ENCODE results near the gene NUDT7. TPM values are rescaled to one million over a fixed set of nuclear protein-coding genes. Genes with fewer than 3 reads are reported as not detected.

NUDT7 gene
- total RNA-seq, 4 donors from 2014 or later = 10.3 to 16.0 (median 12.0) TPM

GRCh38 chr16:77767211-77767610 is 44.9 kb downstream of the NUDT7 start:
- H3K4me3 ChIP-seq (ENCODE audit: low read depth, poor library complexity, severe bottlenecking) = no peak overlapping the region
- intact Hi-C loops (cut with DNase I; ENCODE audit: low total_unique reads) = no loop called here
- TF ChIP-seq POLR2A (IDR thresholded peaks at IDR 0.05) (no peak), CTCF (IDR thresholded peaks at IDR 0.05) (no peak)
- WGBS, 2 donors = 51 to 60% methylated on average over 4 of the region's 4 CpGs
- DNase-seq (ENCODE audit: low spot score in 2 of 2) = no peak

- TF ChIP-seq POLR2A (IDR thresholded peaks at IDR 0.05) = no peak
- TF ChIP-seq CTCF (IDR thresholded peaks at IDR 0.05) = no peak
- DNase-seq (ENCODE audit: low spot score in 2 of 2) = no peak
- intact Hi-C loops (cut with DNase I; ENCODE audit: low total_unique reads) = no loop called here
- H3K4me3 ChIP-seq (ENCODE audit: low read depth, poor library complexity, severe bottlenecking) = no peak overlapping the region
- WGBS, 2 donors = 75 to 83% methylated on average over 3 of the region's 3 CpGs
These were observed 45.5 kb downstream of the NUDT7 start for GRCh38 chr16:77767826-77768225.

GRCh38 chr16:77775911-77776909 is 53.9 kb downstream of the NUDT7 start:
- TF ChIP-seq POLR2A (IDR thresholded peaks at IDR 0.05) (no peak), CTCF (IDR thresholded peaks at IDR 0.05) (no peak)
- H3K4me3 ChIP-seq (ENCODE audit: low read depth, poor library complexity, severe bottlenecking) = no peak overlapping the region
- no peak for DNase-seq (ENCODE audit: low spot score in 2 of 2)
- WGBS, 2 donors = 74 to 80% methylated on average over 6 of the region's 6 CpGs
- intact Hi-C loops (cut with DNase I; ENCODE audit: low total_unique reads) = no loop called here

- no peak overlapping the region for H3K4me3 ChIP-seq (ENCODE audit: low read depth, poor library complexity, severe bottlenecking)
- 88 to 91% methylated on average over 4 of the region's 4 CpGs for WGBS, 2 donors
- no peak for DNase-seq (ENCODE audit: low spot score in 2 of 2)
- no peak for TF ChIP-seq CTCF (IDR thresholded peaks at IDR 0.05)
- TF ChIP-seq POLR2A (IDR thresholded peaks at IDR 0.05) = no peak
- intact Hi-C loops (cut with DNase I; ENCODE audit: low total_unique reads) = no loop called here
These were observed 55.4 kb downstream of the NUDT7 start for GRCh38 chr16:77777745-77778144.

- DNase-seq (ENCODE audit: low spot score in 2 of 2) = no peak
- TF ChIP-seq POLR2A (IDR thresholded peaks at IDR 0.05) (no peak), CTCF (IDR thresholded peaks at IDR 0.05) (no peak)
- no peak overlapping the region for H3K4me3 ChIP-seq (ENCODE audit: low read depth, poor library complexity, severe bottlenecking)
- WGBS, 2 donors = 49 to 61% methylated on average over 9 of the region's 9 CpGs
- intact Hi-C loops (cut with DNase I; ENCODE audit: low total_unique reads) = no loop called here
These were observed 58.1 kb downstream of the NUDT7 start for GRCh38 chr16:77780378-77780837.

All from lower leg skin (tissue), 4 donors.